Right renal pelvis (tissue), 4 donors: ENCODE results near the gene CDC14A. TPM values are rescaled to one million over a fixed set of nuclear protein-coding genes. Genes with fewer than 3 reads are reported as not detected.

Experiments
- DNase-seq, 4 donors: peaks; one replicate each; pipeline ENCODE4 v3.0.0-alpha.2; 2013; ENCODE audit warnings: low read depth in 4 of 4, low spot score in 3 of 4, missing footprints in 1 of 4
- polyA plus RNA-seq, 4 donors: library from polyadenylated mRNA; unstranded; fragments of 120-200 nt; gene quantifications; one replicate each; pipeline ENCODE4 v1.2.1, GENCODE V29; 2013; ENCODE audit not compliant: insufficient read length in 4 of 4

Gene CDC14A
- polyA plus RNA-seq, 4 donors, result 29.4 to 34.7 (median 32.5) TPM

DNA sequence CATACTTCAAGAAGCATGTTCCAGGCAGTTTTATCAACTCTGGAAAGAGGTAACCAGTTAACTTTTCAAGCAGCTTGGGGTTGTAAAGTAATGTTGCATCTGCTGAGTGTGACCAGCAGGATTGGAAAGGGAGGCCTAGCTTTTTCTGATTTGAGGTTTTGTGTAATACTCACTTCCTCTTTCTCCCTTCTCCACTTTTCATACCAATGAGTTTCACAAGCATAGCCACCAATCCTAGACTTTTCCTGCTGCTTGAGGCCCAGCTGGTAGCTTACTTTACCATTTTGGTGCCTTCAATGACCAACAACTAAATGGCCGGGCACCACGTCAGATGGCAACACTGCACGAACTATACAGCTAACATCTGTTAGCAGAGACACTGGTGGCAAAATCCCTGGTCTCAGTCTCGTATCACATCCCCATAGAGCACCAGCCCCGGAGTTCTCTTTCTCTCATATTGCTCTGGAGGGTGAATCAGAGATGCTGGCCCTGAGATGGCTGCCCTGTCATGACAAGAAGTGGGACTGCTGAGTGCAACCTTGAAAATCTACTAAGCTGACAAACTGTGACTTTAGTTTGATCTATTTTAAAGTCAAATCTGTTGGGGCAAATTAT, 170.8 kb downstream of the CDC14A start:
- no peak for DNase-seq

DNA sequence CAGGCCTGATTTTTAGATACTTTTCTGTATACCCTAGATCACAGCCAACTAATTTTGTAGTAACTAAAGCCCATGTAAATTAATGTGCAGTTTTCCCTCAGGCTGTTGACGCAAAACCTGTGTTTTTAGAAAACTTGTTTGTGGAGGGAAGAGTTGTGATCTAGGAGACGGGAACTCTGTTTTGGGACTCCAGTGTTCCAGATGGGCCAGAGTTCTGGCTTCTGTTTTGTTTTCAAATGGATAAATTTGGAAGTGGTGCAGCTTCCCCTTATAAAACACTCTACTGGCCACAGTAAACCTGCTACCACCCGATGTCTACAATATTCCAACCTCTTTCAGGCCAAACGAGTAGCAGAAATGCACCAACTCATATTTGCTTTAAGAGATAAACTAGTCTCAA, 172.0 kb downstream of the CDC14A start:
- DNase-seq, result no peak

DNA sequence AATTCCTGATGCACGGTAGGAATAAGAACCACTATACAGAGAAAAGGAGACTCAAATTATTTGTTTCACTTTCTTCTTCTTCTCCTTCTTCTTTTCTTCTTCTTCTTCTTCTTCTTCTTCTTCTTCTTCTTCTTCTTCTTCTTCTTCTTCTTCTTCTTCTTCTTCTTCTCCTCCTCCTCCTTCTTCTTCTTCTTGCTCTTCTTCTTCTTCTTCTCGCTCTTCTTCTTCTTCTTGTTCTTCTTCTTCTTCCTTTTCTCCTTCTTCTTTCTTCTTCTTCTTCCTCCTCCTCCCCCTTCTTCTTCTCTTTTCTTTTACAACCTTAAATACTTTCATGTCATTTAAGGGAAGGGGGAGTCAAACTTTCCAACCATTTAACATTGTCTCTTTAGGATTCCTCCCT, 174.6 kb downstream of the CDC14A start:
- no peak for DNase-seq

DNA sequence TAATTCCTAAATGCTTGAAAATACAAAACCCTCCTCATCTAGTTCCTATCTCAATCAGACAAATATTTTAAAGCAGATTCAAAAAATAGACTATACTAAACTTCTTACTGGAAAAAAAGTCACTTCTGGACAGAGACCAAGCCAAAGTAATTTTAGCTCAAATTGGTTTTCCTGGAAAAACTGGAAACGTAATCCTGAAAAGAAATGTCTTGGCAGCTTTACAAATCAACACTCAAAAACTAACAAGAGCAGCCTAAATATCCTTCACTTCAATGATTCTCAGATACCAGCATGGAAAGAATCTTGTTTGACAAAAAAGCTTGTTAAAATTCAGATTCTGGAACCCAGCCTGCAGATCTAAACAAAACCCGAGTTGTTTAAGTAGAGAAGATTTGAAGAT, 176.6 kb downstream of the CDC14A start:
- no peak for DNase-seq

DNA sequence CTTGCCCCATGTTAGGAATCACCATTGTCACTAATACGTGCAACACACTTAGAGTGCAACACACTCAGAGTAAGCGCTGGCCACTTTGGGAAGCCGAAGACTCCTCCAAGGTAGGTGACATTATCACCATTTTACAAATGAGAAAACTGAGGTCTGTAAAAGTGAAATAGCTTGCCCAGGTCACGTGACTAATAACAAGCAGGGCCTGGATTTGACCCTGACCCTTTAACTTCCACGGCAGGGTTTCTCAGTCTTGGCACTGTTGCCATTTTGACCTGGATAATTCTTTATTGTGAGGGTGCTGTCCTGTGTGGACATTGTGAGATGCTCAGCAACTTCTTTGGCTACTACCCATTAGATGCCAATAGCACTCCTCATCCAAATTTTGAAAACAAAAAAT, 177.8 kb downstream of the CDC14A start:
- no peak for DNase-seq

DNA sequence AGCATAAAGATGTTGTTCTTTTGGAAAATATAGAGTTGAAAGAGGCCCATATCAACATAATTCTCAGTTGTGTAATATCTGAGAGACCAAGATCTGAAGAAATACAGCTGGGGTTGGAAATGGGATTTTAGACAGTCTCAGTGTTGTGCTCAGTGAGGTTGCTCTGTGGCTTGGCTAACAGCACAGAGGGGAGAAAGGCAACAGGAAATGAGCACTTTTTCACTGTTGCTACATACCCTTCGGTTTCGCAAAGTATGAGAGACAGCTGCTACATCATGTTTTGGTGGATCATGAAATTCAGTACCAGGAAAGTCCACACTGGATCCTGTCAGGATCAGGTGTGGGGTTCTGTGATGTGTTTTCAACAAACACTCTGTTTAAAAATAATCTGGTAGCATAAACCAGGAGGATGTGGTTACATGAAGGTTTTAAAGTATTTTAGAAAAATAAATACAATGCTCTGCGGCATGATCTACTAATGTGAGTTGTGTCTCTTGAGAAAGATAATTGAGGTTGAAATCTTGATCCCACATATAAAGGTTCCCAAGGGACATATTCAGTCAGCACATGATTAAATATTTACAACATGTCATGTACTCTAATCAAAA, 178.7 kb downstream of the CDC14A start:
- DNase-seq, result no peak

DNA sequence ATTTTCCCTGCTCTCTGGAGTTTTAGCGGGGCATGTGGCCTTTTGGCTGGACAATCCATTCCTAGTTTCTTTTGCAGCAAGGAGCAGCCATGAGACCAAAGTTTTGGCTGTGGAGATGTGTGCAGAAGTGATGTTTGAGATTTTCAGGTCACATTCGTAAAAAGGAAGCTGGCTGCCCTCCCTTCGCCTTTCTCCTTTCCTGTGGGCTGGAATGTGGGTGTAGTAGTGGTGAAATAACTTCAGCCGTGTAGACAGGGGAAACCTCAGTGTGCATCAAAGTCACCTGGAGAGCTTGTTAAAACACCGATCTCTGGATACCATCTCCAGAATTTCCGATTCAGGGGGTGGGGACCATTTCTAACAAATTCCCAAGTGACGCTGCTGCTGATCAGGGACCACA, 180.3 kb downstream of the CDC14A start:
- no peak for DNase-seq

DNA sequence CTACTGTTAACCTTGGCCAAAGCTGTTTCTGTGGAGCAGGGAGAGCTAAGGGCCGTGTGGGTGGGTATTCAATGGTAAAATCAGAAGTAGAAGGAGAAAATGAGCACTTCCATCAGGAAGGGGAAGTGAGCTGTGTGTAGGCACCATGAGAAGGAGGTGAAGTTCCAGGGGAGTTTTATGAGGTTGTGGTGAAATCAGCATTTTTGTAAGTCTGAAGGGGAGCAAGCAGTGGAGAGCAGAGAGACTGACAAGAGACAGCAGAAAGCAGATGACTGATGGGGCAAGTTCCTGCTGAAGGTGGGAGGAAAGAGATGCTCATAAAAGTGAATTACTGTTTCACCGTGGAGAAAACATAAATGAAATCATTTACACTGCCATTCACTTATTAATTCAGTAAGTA, 183.0 kb downstream of the CDC14A start:
- no peak for DNase-seq

DNA sequence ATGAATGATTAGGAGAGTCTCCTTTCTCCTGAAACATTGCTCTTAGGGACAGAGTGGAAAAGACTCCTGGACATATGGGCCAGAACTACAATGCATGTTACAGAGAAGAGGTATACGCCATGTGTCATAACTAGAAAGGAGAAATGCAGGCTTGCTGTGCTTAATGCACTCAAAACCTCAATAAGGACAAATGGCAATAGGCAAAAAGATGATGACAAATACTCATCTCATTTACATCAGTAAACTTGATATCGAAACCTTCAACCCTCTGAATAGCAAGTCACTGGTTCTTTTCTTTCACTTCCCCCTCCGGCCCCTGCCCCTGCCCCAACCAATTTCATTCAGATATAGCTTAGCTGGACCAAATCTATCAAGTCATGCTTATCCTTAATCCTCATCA, 183.7 kb downstream of the CDC14A start:
- DNase-seq, result no peak

DNA sequence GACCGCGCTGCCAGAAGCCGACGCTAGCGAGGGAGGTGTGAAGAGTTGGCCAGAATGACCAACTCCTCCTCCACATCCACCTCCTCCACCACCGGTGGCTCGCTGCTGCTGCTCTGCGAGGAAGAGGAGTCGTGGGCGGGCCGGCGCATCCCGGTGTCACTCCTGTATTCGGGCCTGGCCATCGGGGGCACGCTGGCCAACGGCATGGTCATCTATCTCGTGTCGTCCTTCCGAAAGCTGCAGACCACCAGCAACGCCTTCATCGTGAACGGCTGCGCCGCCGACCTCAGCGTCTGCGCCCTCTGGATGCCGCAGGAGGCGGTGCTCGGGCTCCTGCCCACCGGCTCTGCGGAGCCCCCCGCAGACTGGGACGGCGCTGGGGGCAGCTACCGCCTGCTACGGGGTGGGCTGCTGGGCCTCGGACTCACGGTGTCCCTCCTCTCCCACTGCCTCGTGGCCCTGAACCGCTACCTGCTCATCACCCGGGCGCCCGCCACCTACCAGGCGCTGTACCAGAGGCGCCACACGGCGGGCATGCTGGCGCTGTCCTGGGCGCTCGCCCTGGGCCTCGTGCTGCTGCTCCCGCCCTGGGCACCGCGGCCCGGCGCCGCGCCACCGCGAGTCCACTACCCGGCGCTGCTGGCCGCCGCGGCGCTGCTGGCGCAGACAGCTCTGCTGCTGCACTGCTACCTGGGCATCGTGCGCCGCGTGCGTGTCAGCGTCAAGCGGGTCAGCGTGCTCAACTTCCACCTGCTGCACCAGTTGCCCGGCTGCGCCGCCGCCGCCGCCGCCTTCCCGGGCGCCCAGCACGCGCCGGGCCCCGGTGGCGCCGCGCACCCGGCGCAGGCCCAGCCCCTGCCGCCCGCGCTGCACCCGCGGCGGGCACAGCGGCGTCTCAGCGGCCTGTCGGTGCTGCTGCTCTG, 186.9 kb downstream of the CDC14A start:
- no peak for DNase-seq

DNA sequence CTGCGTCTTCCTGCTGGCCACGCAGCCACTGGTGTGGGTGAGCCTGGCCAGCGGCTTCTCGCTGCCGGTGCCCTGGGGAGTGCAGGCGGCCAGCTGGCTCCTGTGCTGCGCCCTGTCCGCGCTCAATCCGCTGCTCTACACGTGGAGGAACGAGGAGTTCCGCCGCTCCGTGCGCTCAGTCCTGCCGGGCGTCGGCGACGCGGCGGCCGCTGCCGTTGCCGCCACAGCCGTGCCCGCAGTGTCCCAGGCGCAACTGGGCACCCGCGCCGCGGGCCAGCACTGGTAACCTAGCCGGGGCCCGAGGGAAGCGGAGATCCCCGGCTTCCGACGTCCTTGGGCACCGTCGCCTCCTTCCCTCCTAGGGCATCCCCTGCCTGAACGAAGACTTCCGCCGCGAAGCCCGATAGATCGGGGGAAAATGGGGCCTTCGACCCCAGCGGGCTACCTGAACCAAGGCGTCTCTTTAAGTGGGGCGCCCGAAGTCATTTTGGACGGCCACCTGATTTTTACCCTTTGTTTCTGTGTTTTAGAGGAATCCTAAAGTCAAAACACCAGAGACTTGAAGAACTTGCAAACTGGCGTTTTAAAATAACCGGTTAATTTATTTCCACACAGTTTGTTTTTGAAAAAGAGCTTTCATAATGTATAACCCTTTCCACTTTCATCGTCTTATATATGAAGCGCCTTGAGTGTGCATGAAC, 187.7 kb downstream of the CDC14A start:
- DNase-seq, result no peak

DNA sequence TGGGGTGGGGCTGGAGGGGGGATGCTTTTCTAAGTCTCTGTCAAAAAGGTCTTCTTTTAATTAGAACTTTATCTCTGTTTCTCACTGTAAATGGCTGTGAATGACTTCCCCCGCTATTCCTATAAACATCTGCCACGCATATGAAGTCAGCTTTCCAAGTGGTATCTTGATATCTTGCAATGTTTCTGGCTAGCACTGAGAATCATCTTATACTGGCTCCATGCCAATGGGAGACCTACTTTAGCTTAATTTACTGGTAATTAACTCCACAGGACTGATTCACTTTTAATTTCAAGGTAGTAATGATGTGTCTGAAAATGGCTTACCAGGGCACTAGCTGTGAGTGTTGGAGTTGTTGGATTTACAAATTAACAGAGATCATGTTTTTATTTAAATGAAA, 190.0 kb downstream of the CDC14A start:
- DNase-seq, result no peak

DNA sequence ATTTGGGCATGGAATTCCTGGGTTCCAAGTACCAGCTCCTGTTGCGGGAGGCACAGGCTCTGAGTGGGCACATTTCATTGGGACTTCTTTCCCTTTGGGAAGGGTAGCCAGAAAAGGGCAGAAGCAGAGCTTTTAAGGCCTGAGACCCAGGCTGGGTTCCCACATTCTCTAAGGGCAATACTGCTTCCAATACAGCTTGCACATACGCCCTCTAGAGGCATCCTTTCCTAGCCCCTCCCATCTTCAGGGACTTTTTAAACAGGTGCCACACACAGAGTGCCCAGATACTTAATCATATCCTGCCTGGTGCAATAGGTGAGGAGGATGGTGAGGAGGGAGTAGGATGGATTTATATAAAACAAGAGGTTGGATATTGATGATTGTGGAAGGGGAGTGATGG, 191.3 kb downstream of the CDC14A start:
- DNase-seq, result no peak

DNA sequence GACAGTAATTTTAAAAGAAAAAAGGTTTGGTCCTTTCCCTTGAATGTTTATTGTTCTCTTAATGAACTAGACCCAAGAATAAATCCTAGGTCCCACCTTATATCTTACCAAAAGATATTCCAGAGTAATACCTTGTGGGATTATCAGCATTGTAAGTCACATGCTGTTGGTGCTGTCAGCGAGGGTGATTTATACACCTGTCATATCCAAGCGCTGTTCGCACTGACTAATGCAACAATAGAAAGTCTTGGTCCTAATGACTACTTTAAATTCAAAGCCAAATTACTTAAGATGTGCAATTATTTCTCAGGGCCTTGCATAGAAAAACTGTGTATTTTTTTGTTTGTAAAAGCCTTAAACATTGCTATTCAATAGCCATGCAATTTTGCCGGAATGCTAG, 192.5 kb downstream of the CDC14A start:
- DNase-seq, result no peak

DNA sequence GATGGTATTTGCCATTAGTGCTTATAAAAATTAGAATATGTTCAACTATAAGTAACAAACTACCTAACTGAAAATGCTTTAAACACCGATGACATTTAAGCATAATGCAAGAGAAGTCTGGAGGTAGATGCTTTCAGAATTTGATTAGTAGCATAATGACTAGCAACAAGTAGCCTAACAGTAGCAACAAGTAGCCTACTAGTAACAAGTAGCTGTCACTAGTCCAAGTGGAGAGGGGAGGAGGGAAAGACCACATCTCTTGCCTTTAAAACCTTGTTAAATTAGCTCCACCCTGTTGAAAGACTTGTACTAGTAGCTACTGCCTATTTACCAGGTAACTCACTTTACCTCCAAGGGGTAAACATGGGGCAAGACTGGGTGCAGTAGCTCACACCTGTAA, 193.5 kb downstream of the CDC14A start:
- DNase-seq, result no peak

DNA sequence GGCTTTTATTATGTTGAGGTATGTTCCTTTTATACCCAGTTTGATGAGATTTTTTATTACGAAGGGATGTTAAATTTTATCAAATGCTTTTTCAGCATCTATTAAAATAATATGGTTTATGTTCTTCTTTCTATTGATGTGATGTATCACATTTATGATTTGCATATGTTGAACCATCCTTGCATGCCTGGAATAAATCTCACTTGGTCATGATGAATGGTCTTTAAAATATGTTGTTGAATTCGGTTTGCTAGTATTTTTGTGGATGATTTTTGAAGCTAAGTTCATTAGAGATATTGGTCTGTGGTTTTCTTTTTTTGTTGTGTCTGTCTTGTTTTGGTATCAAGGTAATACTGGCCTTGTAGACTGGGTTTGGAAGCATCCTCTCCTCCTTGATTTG, 199.7 kb downstream of the CDC14A start:
- no peak for DNase-seq

DNA sequence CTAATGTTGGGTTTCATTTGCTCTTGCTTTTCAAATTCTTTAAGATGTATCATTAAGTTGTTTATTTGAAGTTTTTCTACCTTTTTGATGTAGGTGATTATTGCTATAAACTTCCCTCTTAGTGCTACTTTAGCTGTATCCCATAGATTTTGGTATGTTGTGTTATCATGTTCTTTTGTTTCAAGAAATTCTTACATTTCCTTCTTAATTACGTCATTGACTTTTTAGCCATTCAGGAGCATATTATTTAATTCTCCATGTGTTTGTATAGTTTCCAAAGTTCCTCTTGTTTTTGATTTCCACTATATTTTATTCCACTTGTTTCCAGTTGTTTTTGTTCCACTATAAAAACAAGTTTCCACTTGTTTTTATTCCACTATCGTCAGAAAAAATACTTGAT, 200.6 kb downstream of the CDC14A start:
- DNase-seq, result no peak

DNA sequence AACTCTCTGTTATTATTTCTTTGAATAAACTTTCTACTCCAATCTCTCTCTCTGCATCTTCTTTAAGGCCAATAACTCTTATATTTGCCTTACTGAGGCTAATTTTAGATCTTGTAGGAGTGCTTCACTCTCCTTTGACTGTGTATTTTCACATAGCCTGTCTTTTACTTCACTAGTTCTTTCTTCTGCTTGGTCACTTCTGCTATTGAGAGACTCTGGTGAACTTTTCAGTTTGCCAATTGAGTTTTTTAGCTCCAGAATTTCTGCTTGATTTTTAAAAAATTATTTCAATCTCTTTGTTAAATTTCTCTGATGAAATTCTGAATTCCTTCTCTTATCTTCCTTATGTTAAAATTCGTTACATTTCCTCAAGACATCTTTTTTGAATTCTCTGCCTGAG, 203.9 kb downstream of the CDC14A start:
- DNase-seq, result no peak

DNA sequence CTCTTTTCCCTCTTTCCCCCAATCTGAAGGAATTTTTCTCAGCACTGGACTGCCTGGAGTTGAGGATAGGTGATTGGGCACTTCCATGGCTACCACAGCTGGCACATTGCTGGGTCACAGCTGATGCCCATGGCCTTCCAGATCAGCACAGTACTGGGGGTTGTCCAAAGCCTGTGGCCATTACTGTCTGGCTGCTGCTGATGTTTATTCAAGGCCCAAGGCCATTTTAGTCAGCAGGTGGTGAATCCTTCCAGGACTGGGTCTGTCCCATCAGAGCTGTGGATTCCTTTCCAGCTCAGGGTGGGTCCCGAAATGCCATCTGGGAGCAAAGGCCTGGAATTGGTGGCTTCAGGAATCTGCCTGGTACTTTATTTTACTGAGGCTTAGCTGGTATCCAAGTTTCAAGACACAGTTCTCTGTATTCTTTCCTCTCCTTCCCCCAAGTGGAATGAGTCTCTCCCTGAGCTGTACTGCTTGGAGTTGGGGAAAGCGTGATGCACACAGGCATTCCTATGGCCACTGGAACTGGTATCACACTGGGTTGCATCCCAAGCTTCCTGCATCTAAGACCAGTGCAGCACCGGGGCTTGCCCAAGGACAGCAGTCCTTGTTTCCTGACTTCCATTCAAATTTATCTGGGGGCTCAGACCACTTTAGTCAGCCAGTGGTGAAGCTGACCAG, 204.8 kb downstream of the CDC14A start:
- no peak for DNase-seq

DNA sequence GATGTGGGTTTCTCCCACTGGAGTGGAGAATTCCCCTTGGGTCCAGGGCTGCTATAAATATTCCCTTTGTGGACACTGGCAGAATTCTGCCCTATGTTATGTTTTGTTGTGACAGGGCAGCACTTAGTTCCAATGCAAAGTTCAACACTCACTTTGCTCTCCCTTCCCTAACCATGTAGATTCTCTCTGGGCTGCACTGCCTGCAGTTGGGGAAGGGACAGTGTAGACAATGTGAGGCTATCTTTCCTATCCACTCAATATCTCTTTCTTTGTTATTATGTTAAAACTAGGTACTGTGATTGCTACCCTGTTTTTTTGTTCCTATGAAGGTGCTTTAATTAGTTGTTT, 205.3 kb downstream of the CDC14A start:
- DNase-seq, result no peak

DNA sequence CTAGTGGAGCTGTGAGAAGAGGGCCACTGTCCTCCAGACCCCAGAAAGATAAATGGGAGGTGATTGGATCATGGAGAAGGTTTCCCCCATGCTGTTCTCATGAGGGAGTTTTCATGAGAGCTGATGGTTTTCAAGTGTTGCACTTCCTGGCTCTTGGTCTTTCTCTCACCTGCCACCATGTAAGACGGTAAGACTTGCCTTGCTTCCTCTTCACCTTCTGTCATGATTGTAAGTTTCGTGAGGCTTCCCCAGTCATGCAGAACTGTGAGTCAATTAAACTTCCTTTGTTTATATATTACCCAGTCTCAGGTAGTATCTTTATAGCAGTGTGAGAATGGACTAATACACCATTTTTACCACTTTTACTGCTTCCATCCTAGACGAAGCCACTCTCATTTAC, 213.2 kb downstream of the CDC14A start:
- DNase-seq, result no peak
